Measurements from ENCODE around the gene MARCKSL1. TPM values are rescaled to one million over a fixed set of nuclear protein-coding genes. Genes with fewer than 3 reads are reported as not detected.
A peak's percentile ranks its signal among the peaks of the same experiment; 100 is the strongest.

Gene MARCKSL1
- total RNA-seq, 1 donor from 2014 or later, result 10.0 TPM

GRCh38 chr1:32352239-32352745 is 16.3 kb upstream of the MARCKSL1 start:
- Histone ChIP-seq H3K27me3 (ENCODE audit: low read depth) (no peaks in the 10 kb centered on the region), H3K4me1 (peaks cover 72% of the 10 kb centered on the region), H3K4me3 (peak overlapping the region; percentile 74), H3K36me3 (no peaks in the 10 kb centered on the region), H3K9me3 (replicated peaks) (no peaks in the 10 kb centered on the region), H3K27ac (replicated peaks) (peak overlapping the region; percentile 94)
- TF ChIP-seq CTCF (IDR thresholded peaks at IDR 0.05; ENCODE audit: borderline replicate concordance), result no peak
- DNase-seq, result no peak
- intact Hi-C loops (cut with micrococcal nuclease), result no loop called here

- Histone ChIP-seq H3K4me1 (peaks cover 72% of the 10 kb centered on the region), H3K27me3 (ENCODE audit: low read depth) (no peaks in the 10 kb centered on the region), H3K27ac (replicated peaks) (peak overlapping the region; percentile 94), H3K36me3 (no peaks in the 10 kb centered on the region), H3K4me3 (peak overlapping the region; percentile 74), H3K9me3 (replicated peaks) (no peaks in the 10 kb centered on the region)
- TF ChIP-seq CTCF (IDR thresholded peaks at IDR 0.05; ENCODE audit: borderline replicate concordance), result no peak
- DNase-seq, result peak; percentile 94
- intact Hi-C loops (cut with micrococcal nuclease), result no loop called here
Observed at GRCh38 chr1:32351399-32352238, 15.6 kb upstream of the MARCKSL1 start.

GRCh38 chr1:32350785-32351398 is 14.9 kb upstream of the MARCKSL1 start:
- peak overlapping the region; percentile 94 for H3K27ac ChIP-seq (replicated peaks)
- H3K36me3 ChIP-seq, result no peaks in the 10 kb centered on the region
- no peaks in the 10 kb centered on the region for H3K27me3 ChIP-seq (ENCODE audit: low read depth)
- peak overlapping the region; percentile 74 for H3K4me3 ChIP-seq
- TF ChIP-seq CTCF (IDR thresholded peaks at IDR 0.05; ENCODE audit: borderline replicate concordance), result peak; percentile 65
- H3K9me3 ChIP-seq (replicated peaks), result no peaks in the 10 kb centered on the region
- DNase-seq, result peak; percentile 79
- peaks cover 75% of the 10 kb centered on the region for H3K4me1 ChIP-seq
- intact Hi-C loops (cut with micrococcal nuclease), result no loop called here

- peaks cover 74% of the 10 kb centered on the region for H3K4me1 ChIP-seq
Observed at GRCh38 chr1:32349211-32349708, 13.2 kb upstream of the MARCKSL1 start.

More at GRCh38 chr1:32349211-32349708, 13.2 kb upstream of the MARCKSL1 start:
- no peaks in the 10 kb centered on the region for H3K36me3 ChIP-seq
- DNase-seq, result peak; percentile 62
- H3K27me3 ChIP-seq (ENCODE audit: low read depth), result no peaks in the 10 kb centered on the region
- H3K4me3 ChIP-seq, result no peak overlapping the region
- intact Hi-C loops (cut with micrococcal nuclease), result no loop called here
- H3K27ac ChIP-seq (replicated peaks), result peak overlapping the region; percentile 94
- no peaks in the 10 kb centered on the region for H3K9me3 ChIP-seq (replicated peaks)
- TF ChIP-seq CTCF (IDR thresholded peaks at IDR 0.05; ENCODE audit: borderline replicate concordance), result no peak
